Skeletal muscle satellite cell (primary cell): ENCODE results near the gene PARVB.

ENCODE experiments used
- H3K27me3 ChIP-seq: 2 replicates; pipeline ENCODE4 v1.7.0; 2013; ENCODE audit warnings: low read length; ENCODE audit not compliant: control insufficient read depth, insufficient read depth
- H3K36me3 ChIP-seq: 2 replicates; pipeline ENCODE4 v1.7.0; 2013; ENCODE audit warnings: mild to moderate bottlenecking, control low read depth, low read length; ENCODE audit not compliant: insufficient read depth
- H3K4me1 ChIP-seq: 2 replicates; pipeline ENCODE4 v1.7.0; 2013; ENCODE audit warnings: low read length; ENCODE audit not compliant: control insufficient read depth, insufficient read depth
- H3K4me2 ChIP-seq: 2 replicates; pipeline ENCODE4 v1.7.0; 2013; ENCODE audit warnings: mild to moderate bottlenecking, low read length
- H3K4me3 ChIP-seq: 2 replicates; pipeline ENCODE4 v1.7.0; 2013; ENCODE audit warnings: low read length
- H3K9ac ChIP-seq: 2 replicates; pipeline ENCODE4 v1.7.0; 2013; ENCODE audit warnings: mild to moderate bottlenecking, low read depth, low read length, moderate library complexity
- H3K9me3 ChIP-seq: replicated peaks from 2 replicates; pipeline ENCODE4 v1.7.0; 2013; ENCODE audit warnings: mild to moderate bottlenecking, control low read depth, low read length

Gene PARVB

GRCh38 chr22:44133901-44134571 is 109.9 kb downstream of the PARVB start:
- H3K27me3 ChIP-seq, result no peaks in the 10 kb centered on the region
- H3K4me2 ChIP-seq, result no peak overlapping the region
- peaks cover 25% of the 10 kb centered on the region for H3K4me1 ChIP-seq
- no peak overlapping the region for H3K9ac ChIP-seq
- no peak overlapping the region for H3K4me3 ChIP-seq
- H3K36me3 ChIP-seq, result peaks cover 44% of the 10 kb centered on the region
- H3K9me3 ChIP-seq, result peaks cover 12% of the 10 kb centered on the region

GRCh38 chr22:44136112-44136511 is 112.0 kb downstream of the PARVB start:
- H3K27me3 ChIP-seq, result no peaks in the 10 kb centered on the region
- H3K4me2 ChIP-seq, result no peak overlapping the region
- peaks cover 12% of the 10 kb centered on the region for H3K9me3 ChIP-seq
- H3K4me1 ChIP-seq, result peaks cover 21% of the 10 kb centered on the region
- H3K4me3 ChIP-seq, result no peak overlapping the region
- H3K36me3 ChIP-seq, result peaks cover 45% of the 10 kb centered on the region
- H3K9ac ChIP-seq, result no peak overlapping the region

- Histone ChIP-seq H3K9ac (no peak overlapping the region), H3K27me3 (no peaks in the 10 kb centered on the region), H3K4me2 (no peak overlapping the region), H3K4me1 (peaks cover 21% of the 10 kb centered on the region), H3K36me3 (peaks cover 49% of the 10 kb centered on the region), H3K9me3 (peaks cover 12% of the 10 kb centered on the region), H3K4me3 (no peak overlapping the region)
These were observed 112.7 kb downstream of the PARVB start for GRCh38 chr22:44136786-44137185.

- H3K9ac ChIP-seq, result no peak overlapping the region
- peaks cover 18% of the 10 kb centered on the region for H3K4me1 ChIP-seq
- peaks cover 12% of the 10 kb centered on the region for H3K9me3 ChIP-seq
- no peak overlapping the region for H3K4me2 ChIP-seq
- no peak overlapping the region for H3K4me3 ChIP-seq
- peaks cover 45% of the 10 kb centered on the region for H3K36me3 ChIP-seq
- H3K27me3 ChIP-seq, result no peaks in the 10 kb centered on the region
These were observed 113.3 kb downstream of the PARVB start for GRCh38 chr22:44137415-44137814.

- Histone ChIP-seq H3K9ac (no peak overlapping the region), H3K4me3 (no peak overlapping the region), H3K9me3 (peaks cover 12% of the 10 kb centered on the region), H3K27me3 (no peaks in the 10 kb centered on the region), H3K4me1 (no peaks in the 10 kb centered on the region), H3K4me2 (no peak overlapping the region), H3K36me3 (peaks cover 41% of the 10 kb centered on the region)
These were observed 115.7 kb downstream of the PARVB start for GRCh38 chr22:44139773-44140172.

GRCh38 chr22:44142421-44143104 is 118.5 kb downstream of the PARVB start:
- no peak overlapping the region for H3K4me3 ChIP-seq
- H3K27me3 ChIP-seq, result no peaks in the 10 kb centered on the region
- no peaks in the 10 kb centered on the region for H3K4me1 ChIP-seq
- no peak overlapping the region for H3K9ac ChIP-seq
- H3K9me3 ChIP-seq, result peaks cover 5% of the 10 kb centered on the region
- H3K36me3 ChIP-seq, result peaks cover 14% of the 10 kb centered on the region
- H3K4me2 ChIP-seq, result no peak overlapping the region

- peaks cover 9% of the 10 kb centered on the region for H3K36me3 ChIP-seq
- no peaks in the 10 kb centered on the region for H3K4me1 ChIP-seq
- no peak overlapping the region for H3K4me3 ChIP-seq
- peaks cover under 1% of the 10 kb centered on the region for H3K9me3 ChIP-seq
- H3K4me2 ChIP-seq, result no peak overlapping the region
- H3K27me3 ChIP-seq, result no peaks in the 10 kb centered on the region
- no peak overlapping the region for H3K9ac ChIP-seq
These were observed 119.0 kb downstream of the PARVB start for GRCh38 chr22:44143105-44143474.

GRCh38 chr22:44143579-44143978 is 119.5 kb downstream of the PARVB start:
- Histone ChIP-seq H3K36me3 (peaks cover 9% of the 10 kb centered on the region), H3K4me3 (no peak overlapping the region), H3K9me3 (no peaks in the 10 kb centered on the region), H3K4me2 (no peak overlapping the region), H3K4me1 (no peaks in the 10 kb centered on the region), H3K27me3 (no peaks in the 10 kb centered on the region), H3K9ac (no peak overlapping the region)

- Histone ChIP-seq H3K27me3 (no peaks in the 10 kb centered on the region), H3K4me3 (no peak overlapping the region), H3K4me2 (no peak overlapping the region), H3K9me3 (no peaks in the 10 kb centered on the region), H3K9ac (no peak overlapping the region), H3K4me1 (no peaks in the 10 kb centered on the region), H3K36me3 (peaks cover 9% of the 10 kb centered on the region)
These were observed 120.0 kb downstream of the PARVB start for GRCh38 chr22:44144046-44144569.

GRCh38 chr22:44145544-44145943 is 121.4 kb downstream of the PARVB start:
- Histone ChIP-seq H3K4me2 (no peak overlapping the region), H3K4me1 (no peaks in the 10 kb centered on the region), H3K27me3 (no peaks in the 10 kb centered on the region), H3K9me3 (no peaks in the 10 kb centered on the region), H3K36me3 (peaks cover 12% of the 10 kb centered on the region), H3K4me3 (no peak overlapping the region), H3K9ac (no peak overlapping the region)

GRCh38 chr22:44146088-44146861 is 122.2 kb downstream of the PARVB start:
- Histone ChIP-seq H3K9ac (no peak overlapping the region), H3K4me1 (peaks cover under 1% of the 10 kb centered on the region), H3K27me3 (no peaks in the 10 kb centered on the region), H3K4me3 (no peak overlapping the region), H3K4me2 (no peak overlapping the region), H3K36me3 (peaks cover 10% of the 10 kb centered on the region), H3K9me3 (no peaks in the 10 kb centered on the region)
